DND-41 (cell line): Measurements from ENCODE around the gene SLC25A10.

Source experiments
- CTCF ChIP-seq: IDR thresholded peaks from 2 replicates; pipeline ENCODE4 v1.5.1; 2012; ENCODE audit warnings: borderline replicate concordance, low read length, moderate library complexity, mild to moderate bottlenecking; ENCODE audit not compliant: poor library complexity, severe bottlenecking; ENCODE audit errors: extremely low read depth
- EZH2 ChIP-seq: IDR thresholded peaks from 3 replicates; pipeline ENCODE4 v1.6.1; 2012; ENCODE audit warnings: borderline replicate concordance, low read depth, mild to moderate bottlenecking, moderate library complexity, low read length, inconsistent platforms; ENCODE audit not compliant: severe bottlenecking

GRCh38 chr17:81706757-81707624, 5.1 kb upstream of the SLC25A10 start:
- TF ChIP-seq CTCF (no peak), EZH2 (no peak)
